Measurements from ENCODE around the gene TRMT1.
"Not testable (repeated sequence)": the region's sequence is repeated elsewhere in the genome, so short reads cannot be mapped to it uniquely, and the experiment has no call there.

Gene TRMT1

DNA sequence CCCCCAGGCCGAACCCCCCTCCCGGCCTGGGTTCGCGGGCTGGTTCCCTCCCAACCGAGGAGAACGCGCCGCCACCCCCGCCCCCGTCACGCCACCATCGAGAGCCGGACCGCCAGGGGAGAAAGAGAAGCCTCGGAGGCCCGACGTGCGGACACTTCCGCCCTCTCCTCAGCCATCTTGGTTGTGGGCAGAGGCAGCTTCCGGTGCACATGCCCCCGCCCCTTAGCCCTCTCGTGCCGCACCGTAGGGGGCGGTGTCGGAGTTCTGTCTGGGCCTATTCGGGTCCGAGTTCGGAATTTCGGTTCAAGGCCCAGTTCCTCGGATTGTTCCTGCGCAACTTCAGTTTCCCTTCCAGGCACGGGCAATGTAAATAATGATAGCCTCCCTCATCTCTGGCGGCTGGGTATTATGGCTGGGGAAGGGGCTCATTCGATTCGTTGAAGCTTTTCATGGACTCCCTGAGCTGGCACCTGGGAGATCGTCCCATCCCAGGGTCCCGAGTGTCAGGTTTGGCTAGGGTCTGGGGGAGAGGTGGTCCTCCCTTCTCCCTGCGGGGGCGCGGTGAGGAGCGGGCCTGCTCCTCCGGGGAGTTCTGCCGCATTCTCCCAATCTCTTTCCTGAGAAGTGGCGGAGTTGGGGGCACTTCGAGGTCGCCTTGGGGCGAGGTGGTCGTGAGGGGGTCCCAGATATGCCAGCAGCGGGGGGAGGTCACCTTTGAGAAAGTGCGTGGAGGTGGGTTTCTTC, 33.8 kb upstream of the TRMT1 start, which contains the start of the genes IER2 and STX10:
IER2 (plus strand) TSS at position 225 of the 744 bp plus-strand sequence. CDS start 2,776 bp downstream, outside the sequence.
STX10 (minus strand) TSS at position 189 of the 744 bp plus-strand sequence. CDS start 202 bp downstream, outside the sequence.
- peak; percentile 94 for DNase-seq (ENCODE audit: low spot score)

DNA sequence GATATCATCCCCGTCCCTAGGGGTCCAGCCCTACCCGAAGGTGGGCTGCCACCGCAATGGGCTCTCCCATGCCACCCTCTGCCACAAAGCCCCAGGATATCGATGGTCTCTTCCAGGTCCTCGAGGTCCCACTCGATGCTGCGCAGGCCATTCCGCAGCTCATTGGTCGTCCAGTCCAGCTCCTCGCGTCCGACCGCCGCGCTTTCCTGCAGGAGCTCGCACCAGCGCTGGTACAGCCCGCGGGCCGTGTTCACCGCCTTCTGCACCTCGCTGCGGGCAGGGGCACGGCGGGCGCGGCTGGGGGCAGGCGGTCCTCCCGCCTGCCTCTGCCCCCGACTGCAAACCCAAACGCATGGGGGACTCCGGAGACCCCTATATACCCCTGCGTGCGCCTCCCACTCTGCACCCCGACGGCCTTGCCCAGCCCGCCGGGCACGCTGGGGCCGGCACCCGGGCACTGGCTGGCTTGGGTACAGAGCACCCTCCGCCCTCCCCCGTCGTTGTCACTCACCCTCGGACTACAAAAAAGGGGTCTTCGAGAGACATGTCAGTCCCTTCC, 33.2 kb upstream of the TRMT1 start:
- DNase-seq (ENCODE audit: low spot score): peak; percentile 48

DNA sequence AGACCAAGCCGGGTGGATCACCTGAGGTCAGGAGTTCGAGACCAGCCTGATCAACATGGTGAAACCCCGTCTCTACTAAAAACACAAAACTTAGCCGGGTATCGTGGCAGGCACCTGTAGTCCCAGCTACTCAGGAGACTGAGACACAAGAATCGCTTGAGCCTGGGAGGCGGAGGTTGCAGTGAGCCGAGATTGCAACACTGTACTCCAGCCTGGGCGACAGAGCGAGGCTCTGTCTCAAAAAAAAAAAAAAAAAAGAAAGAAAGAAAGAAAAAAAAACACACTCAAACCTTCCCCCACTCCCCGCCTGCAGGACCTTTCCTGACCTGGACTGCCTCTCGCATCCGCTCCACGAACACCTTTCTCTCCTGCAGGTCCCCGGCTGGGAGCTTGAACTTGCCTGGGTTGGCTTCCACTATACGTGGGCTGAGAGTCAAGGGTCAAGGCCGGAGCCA, 32.7 kb upstream of the TRMT1 start:
- not testable (repeated sequence) for DNase-seq (ENCODE audit: low spot score)

DNA sequence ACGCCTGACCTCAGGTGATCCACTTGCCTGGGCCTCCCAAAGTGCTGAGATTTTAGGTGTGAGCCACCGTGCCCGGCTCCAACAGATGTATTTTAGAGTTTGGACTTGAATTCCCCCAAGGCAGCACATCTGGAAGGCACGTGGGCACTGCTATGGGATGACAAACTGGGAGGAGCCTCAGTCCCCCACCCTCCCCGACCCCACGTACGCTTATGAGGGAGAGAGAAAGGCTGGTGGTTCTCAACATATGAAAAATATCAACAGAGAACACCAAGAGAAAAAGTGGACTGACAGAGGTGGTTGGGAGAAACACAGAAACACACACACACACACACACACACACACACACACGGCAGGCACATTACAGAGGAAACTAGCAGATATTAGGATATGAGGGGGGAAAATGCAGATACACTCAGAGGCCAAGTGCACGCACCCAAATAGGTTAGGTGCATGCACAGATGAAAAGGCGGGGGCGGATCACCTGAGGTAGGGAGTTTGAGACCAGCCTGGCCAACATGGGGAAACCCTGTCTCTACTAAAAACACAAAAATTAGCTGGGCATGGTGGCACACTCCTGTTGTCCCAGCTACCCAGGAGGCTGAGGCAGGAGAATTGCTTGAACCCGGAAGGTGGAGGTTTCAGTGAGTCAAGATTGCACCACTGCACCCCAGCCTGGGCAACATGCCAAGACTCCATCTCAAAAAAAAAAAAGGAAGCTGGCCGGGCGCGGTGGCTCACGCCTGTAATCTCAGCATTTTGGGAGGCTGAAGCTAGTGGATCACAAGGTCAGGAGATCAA, 30.4 kb upstream of the TRMT1 start:
- peak; percentile 37 for DNase-seq (ENCODE audit: low spot score)

DNA sequence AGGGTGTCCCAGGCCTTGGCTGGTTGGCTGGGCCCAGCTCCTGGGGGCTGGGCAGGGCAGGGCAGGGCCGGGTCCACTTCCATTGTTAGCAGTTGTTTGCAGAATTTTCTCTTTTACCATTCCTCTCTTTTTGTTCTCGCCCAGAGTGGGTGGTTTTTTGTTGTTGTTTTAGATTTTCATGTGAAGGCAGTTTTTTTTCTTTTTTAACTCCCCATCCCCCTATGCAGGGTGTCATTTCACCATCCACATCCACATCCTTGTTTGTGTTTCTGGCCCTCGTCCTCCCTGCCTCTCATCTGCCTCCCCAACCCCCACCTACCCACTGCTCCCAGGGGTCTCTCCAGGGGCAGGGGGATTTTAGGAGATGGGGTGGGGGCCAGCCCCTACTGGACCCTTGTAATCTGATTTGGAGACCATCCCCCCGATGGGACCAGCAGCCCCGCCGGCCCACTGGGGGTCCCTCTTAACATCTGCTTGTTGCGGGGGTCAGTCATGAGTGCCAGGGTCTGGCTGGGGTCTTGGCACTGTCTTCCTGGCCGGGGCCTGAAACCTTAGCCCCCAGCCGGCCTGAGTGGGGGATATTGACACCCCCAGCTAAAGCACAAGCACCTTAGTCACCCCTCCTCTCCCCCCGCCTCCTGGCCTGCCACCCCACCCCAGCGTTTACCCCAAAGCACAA, 23.2 kb upstream of the TRMT1 start:
- no peak for DNase-seq (ENCODE audit: low spot score)

DNA sequence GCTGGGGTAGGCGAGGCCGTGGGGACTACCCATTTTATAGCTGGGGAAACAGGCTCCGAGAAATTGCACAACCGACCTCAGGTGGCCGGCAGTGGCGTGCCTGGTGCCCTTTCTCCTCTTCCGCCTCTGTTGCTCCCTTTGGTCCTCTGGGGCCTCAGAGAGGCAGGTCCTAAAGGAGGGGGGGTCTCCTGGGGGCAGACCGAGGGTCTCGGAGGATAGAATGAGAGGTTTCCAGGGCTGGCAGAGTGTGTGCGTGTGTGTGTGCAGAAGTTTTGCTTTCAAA, 22.3 kb upstream of the TRMT1 start:
- DNase-seq (ENCODE audit: low spot score): no peak

DNA sequence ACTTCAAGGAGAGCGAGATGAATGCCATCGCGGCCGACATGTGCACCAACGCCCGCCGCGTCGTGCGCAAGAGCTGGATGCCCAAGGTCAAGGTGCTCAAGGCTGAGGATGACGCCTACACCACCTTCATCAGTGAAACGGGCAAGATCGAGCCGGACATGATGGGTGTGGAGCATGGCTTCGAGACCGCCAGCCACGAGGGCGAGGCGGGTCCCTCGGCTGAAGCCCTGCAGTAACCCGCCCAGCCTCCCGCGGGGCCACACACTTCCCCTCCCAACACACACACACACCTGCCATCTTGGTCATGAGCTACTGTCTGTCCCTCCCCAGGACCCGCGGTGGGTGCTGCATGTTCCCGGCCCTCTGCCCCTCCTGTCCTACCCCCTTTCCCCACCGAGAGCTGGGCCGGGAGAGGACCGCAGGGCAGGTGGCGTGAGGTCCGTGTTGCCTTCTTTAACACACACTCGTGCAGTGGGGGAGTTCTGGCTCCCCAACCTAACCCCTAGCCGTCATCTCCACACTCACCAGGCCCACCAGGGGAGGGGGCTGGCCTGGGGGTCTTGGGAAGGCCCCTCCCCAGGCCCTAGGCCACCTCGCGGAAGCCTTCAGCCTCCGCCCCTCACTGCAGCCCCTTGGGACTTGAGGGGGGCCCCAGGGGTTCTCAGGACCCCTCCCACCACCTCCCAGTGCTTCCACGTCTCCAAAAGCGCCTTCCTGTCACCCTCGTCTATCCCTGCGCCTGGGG, 21.8 kb upstream of the TRMT1 start:
- no peak for DNase-seq (ENCODE audit: low spot score)

DNA sequence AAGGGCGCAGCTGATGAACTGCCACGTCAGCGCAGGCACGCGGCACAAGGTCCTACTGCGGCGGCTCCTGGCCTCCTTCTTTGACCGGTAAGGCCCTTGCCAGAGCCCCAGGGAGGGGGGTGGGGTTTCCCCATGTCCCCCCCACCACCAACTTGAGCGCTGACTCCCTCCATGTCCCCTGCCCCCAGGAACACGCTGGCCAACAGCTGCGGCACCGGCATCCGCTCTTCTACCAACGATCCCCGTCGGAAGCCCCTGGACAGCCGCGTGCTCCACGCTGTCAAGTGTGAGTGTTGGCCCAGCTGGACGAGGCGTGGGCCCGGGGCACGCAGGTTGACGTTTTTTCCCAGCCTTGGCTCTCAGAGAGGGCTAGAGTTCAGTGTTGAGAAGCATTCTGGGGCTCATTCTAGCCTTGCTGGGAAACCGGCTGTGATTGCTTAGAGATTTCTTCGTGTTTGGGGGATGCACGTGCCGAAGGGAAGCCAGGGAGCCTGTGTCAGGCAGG, 20.8 kb upstream of the TRMT1 start:
- DNase-seq (ENCODE audit: low spot score): no peak

DNA sequence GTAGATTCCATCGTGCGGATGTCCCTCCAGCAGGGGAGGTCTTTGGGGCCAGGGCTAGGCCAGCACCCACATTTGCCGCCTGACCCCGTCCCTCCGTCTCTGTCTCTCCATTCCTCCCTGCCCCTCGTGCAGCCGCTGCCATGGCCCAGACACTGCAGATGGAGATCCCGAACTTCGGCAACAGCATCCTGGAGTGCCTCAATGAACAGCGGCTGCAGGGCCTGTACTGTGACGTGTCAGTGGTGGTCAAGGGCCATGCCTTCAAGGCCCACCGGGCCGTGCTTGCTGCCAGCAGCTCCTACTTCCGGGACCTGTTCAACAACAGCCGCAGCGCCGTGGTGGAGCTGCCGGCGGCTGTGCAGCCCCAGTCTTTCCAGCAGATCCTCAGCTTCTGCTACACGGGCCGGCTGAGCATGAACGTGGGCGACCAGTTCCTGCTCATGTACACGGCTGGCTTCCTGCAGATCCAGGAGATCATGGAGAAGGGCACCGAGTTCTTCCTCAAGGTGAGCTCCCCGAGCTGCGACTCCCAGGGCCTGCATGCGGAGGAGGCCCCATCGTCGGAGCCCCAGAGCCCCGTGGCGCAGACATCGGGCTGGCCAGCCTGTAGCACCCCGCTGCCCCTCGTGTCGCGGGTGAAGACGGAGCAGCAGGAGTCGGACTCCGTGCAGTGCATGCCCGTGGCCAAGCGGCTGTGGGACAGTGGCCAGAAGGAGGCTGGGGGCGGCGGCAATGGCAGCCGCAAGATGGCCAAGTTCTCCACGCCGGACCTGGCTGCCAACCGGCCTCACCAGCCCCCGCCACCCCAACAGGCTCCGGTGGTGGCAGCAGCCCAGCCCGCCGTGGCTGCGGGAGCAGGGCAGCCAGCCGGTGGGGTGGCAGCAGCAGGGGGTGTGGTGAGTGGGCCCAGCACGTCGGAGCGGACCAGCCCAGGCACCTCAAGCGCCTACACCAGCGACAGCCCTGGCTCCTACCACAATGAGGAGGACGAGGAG, 18.8 kb upstream of the TRMT1 start:
- DNase-seq (ENCODE audit: low spot score): no peak

DNA sequence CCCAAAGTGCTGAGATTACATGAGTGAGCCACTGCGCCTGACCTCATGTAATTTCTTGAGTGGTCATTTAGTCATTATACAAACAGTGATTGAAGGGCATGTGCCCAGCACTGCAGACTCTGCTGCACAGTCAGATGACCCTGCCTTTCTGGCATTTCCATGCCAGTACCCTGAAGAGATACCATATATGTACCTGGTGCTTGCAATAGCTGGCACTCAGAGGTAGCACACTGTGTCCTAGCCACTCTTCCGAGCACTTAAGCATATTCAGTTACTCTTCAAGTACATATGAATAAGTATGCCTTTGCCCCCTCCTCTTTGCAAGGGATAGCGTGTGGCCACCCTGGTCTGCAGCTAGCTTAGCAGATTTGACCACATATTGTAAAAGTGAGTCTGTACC, 18.1 kb upstream of the TRMT1 start:
- peak; percentile 39 for DNase-seq (ENCODE audit: low spot score)

DNA sequence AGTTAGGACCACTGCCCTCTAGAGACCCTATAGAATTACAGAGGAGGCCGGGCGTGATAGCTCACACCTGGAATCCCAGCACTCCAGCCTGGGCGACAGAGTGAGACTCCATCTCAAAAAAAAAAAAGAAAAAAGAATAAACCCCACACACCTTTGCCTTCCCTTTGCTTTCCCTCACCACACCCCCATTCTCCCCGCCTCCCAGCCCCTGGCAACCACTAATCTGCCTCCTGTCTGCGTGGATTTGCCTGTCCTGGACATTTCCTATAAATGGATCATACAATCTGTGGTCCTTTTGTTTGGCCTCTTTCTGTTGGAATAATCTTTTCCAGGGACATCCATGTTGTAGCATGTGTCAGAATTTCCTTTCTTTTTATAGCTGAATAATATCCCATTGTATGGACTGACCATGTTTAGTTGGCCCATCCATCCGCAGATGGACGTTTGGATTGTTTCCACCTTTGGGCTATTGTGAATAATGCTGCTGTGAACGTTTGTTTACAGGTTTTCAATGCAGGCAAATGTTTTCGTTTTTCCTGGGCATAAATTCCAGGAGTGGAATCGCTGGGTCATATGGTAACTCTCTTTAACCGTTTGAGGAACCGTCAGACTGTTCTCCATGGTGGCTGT, 16.8 kb upstream of the TRMT1 start:
- no peak for DNase-seq (ENCODE audit: low spot score)

DNA sequence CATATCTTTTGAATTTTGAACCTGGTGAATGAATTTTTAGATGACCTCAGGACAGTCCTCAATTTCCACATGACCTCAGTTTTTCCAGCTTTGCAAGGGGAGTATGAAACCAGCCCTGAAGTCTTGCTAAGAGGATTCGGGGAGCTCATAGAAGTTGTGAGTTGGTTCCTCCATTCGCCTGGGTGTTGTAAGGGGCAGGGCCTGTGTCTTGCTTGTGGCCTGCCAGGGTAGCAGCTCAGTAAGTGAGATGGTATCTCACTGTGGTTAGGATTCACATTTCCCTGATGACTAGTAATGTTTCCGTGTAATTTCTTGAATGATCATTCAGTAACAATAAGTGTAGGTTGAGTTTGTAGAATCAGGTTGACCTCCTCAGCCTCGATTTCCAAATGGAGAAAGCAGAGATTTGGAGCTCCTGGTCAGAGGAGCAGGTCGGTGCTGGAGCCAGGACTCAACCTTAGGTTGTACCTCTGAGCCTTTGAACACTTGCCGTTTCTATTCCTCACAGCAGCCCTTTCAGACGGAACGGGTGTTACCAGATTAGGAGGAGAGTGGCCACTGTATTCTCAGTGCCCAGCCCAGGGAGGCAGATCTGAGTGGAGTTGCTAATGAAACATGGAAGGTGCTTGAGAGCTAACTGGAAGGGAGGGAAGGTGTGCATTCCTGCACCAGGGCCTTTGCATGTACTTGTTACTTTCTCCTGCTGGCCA, 16.1 kb upstream of the TRMT1 start:
- DNase-seq (ENCODE audit: low spot score): peak; percentile 33

DNA sequence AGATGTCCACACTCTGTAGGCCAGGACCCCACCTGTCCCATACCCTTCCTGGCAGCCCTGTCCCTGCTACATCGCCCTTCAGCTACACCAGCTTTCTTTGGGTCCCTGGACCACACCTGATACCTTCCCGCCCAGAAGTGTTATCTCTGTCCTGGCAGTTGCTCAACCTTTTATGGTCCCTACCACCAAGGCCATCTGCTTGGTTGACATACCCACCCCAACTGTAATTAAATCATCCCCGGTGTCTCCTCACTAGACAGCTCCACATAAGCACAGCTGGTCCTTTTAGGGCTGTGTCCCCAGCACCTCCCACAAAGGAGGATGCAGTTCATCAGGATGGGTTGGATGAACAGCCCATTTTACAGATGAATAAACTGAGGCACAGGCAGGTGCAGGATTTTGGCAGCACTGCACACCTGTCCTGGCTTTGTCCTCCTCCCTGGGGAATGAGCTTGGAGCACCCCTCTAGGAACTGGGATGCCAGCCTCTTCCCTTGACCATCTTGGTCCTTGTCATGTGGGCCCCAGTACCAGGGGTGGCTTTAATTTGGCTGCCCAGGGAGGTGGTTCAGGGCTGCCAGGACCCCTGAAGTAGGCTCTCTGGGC, 14.4 kb upstream of the TRMT1 start:
- DNase-seq (ENCODE audit: low spot score): no peak

DNA sequence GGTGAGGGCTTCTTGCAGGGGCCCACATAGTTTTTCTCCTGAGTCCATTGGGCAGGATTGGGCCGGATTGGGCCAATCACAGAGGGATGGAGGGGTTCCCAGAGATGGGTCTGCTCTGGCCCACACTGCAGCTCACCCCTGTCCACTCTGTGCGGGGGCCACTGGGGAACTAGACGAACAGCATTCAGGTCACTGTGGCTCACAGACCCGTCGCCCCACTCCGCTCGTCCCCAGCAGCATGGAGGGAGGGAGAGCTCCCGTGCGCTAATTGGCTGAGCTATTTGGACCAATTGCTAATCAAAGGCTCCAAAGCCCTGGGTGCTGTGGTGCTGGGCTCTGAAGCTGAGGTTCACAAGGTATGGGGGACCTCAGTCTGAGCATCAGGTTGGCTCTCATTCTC, 12.8 kb upstream of the TRMT1 start:
- no peak for DNase-seq (ENCODE audit: low spot score)

DNA sequence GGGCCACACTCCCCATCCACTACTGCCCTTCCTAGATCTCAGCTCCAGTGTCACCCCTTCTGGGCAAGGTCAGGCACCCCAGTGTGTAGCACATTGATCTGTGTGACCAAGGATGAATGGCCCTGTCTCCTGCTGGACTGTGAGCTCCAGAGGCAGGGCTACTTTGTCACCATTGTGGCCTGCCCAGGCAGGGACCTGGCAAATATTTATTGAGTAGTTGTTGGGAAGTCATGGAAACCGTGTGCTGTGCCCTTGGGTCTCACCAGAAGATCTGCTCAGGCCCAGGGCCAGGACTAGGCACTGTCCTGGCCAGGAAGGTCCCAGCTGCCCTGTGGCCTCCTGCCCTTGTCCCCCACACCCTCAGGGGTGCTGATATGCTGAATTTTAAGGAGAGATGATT, 12.0 kb upstream of the TRMT1 start:
- DNase-seq (ENCODE audit: low spot score): no peak

DNA sequence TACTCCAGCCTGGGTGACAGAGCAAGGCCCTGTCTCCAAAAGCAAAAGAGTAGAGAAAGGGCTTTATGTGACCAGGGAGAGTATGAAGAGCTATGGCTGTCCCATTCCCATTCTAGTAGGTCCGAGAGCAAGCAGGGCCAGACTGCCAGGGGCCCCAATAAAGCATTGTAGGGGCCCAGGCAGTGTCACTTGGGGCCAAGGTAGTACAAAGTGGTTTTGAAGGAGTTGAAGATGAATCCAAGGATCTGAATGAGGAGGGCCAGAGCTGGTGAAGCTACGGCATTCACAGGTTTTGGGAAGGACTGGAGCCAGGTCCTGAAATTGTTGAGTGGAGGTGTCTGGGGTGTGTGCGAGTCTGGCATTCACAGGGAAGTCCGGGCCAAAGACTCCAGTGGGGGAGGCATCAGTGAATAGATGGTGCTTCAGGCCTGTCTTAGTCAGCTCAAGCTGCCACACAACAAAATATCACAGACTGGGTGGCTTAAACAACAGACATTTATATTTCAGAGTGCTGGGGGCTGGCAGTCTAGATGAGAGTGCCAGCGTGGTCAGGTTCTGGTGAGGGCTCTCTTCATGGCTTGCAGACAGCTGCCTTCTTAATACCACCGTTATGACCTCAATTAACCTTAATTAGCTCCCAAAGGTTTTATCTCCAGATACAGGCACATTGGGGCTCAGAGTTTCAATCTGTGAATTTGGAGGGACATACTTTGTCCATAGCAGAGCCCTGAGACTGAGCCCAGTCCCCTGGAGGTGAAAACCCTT, 11.5 kb upstream of the TRMT1 start:
- no peak for DNase-seq (ENCODE audit: low spot score)

DNA sequence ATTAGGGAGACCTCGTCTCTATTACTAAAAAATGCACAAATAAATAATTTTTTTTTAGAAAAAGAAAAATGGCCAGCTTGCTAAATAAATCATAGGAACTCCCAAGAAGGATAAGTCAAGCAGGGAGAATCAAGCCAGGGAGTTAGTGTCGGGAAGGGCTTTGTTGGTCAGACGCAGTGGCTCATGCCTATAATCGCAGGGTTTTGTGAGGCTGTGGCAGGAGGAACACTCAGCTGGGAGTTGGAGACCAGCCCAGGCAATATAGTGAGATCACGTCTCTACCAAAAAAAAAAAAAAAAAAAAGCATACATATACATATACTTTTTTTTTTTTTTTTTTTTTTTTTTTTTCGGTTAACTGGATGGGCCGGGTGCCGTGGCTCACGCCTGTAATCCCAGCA, 10.5 kb upstream of the TRMT1 start:
- no peak for DNase-seq (ENCODE audit: low spot score)

All from kidney tubule cell (primary cell).